CD14-positive monocyte (primary cell): ENCODE data around the gene MGAT4D. TPM values are rescaled to one million over a fixed set of nuclear protein-coding genes. Genes with fewer than 3 reads are reported as not detected.

Source experiments
- DNase-seq, 3 donors: peaks; one replicate each; pipeline ENCODE4 v3.0.0-alpha.2; 2011 to 2022
- H2AFZ ChIP-seq: 2 replicates; pipeline ENCODE4 v1.6.0; 2012; ENCODE audit warnings: mild to moderate bottlenecking, low read depth, low read length, inconsistent platforms; ENCODE audit not compliant: insufficient read depth, poor library complexity, severe bottlenecking
- H3K27ac ChIP-seq, 2 donors: 1 replicate in 1 of 2; 2 replicates in 1 of 2; pipeline ENCODE4 v1.5.1; 2012 to 2013; ENCODE audit warnings: low read length in 2 of 2, control low read depth in 1 of 2, inconsistent platforms in 1 of 2, low read depth in 1 of 2, mild to moderate bottlenecking in 1 of 2
- H3K27me3 ChIP-seq, 2 donors: one replicate each; pipeline versions ENCODE4 v1.6.0 to v1.6.1; 2011 to 2013; ENCODE audit warnings: low read length in 2 of 2; ENCODE audit not compliant: control insufficient read depth in 2 of 2, insufficient read depth in 2 of 2
- H3K36me3 ChIP-seq, 2 donors: replicated peaks in 1 of 2; 1 replicate in 1 of 2; 2 replicates in 1 of 2; pipeline versions ENCODE4 v1.5.1 to v1.6.1; 2012 to 2013; ENCODE audit warnings: low read length in 2 of 2, control low read depth in 1 of 2, inconsistent platforms in 1 of 2, mild to moderate bottlenecking in 1 of 2; ENCODE audit not compliant: insufficient read depth in 2 of 2, control insufficient read depth in 1 of 2
- H3K4me1 ChIP-seq, 2 donors: 1 replicate in 1 of 2; 2 replicates in 1 of 2; pipeline versions ENCODE4 v1.5.1 to v1.6.1; 2012 to 2013; ENCODE audit warnings: low read length in 2 of 2, control low read depth in 1 of 2, inconsistent platforms in 1 of 2, mild to moderate bottlenecking in 1 of 2, moderate library complexity in 1 of 2; ENCODE audit not compliant: insufficient read depth in 2 of 2, control insufficient read depth in 1 of 2
- H3K4me2 ChIP-seq: replicated peaks from 2 replicates; pipeline ENCODE3; 2012; ENCODE audit warnings: low read length, moderate library complexity, mild to moderate bottlenecking; ENCODE audit not compliant: poor library complexity, severe bottlenecking; ENCODE audit errors: extremely low read depth
- H3K4me3 ChIP-seq, 3 experiments: fragments of 200-600 bp in 1 of 3; sonication (generic) in 1 of 3; replicated peaks in 1 of 3; 1 replicate in 2 of 3; 2 replicates in 1 of 3; pipeline ENCODE4 v1.5.1; 2011 to 2013; ENCODE audit warnings: low read length in 3 of 3, mild to moderate bottlenecking in 3 of 3, control low read depth in 2 of 3, low read depth in 2 of 3, inconsistent platforms in 1 of 3, moderate library complexity in 1 of 3
- H3K79me2 ChIP-seq: 2 replicates; pipeline ENCODE4 v1.6.0; 2012; ENCODE audit warnings: mild to moderate bottlenecking, control low read depth, inconsistent platforms, low read length, moderate library complexity; ENCODE audit not compliant: insufficient read depth
- H3K9ac ChIP-seq: 2 replicates; pipeline ENCODE4 v1.6.0; 2017; ENCODE audit warnings: low read length, mild to moderate bottlenecking; ENCODE audit not compliant: insufficient read depth, poor library complexity, severe bottlenecking
- H3K9me3 ChIP-seq, 2 donors: replicated peaks in 1 of 2; 1 replicate in 1 of 2; 2 replicates in 1 of 2; pipeline versions ENCODE4 v1.5.1 to v1.6.1; 2012 to 2013; ENCODE audit warnings: low read length in 2 of 2, control low read depth in 1 of 2; ENCODE audit not compliant: control insufficient read depth in 1 of 2, insufficient read depth in 1 of 2
- H4K20me1 ChIP-seq: 2 replicates; pipeline ENCODE4 v1.6.0; 2012; ENCODE audit warnings: mild to moderate bottlenecking, low read length, control low read depth, moderate library complexity; ENCODE audit not compliant: insufficient read depth
- H3K27ac Mint-ChIP-seq, 7 donors: one replicate each; pipeline ENCODE4 v1.8.0; 2020; ENCODE audit warnings: mild to moderate bottlenecking in 7 of 7, mixed read lengths in 7 of 7, moderate library complexity in 6 of 7, inconsistent platforms in 2 of 7
- H3K27me3 Mint-ChIP-seq, 3 donors: one replicate each; pipeline ENCODE4 v1.8.0; 2021 to 2022; ENCODE audit warnings: low read depth in 3 of 3, mild to moderate bottlenecking in 3 of 3, mixed read lengths in 3 of 3, moderate library complexity in 3 of 3, inconsistent platforms in 1 of 3
- H3K36me3 Mint-ChIP-seq, 2 donors: one replicate each; pipeline ENCODE4 v1.8.0; 2020; ENCODE audit warnings: mixed read lengths in 2 of 2, inconsistent platforms in 1 of 2, mild to moderate bottlenecking in 1 of 2
- H3K4me1 Mint-ChIP-seq: one replicate; pipeline ENCODE4 v1.8.0; 2020; ENCODE audit warnings: mild to moderate bottlenecking, mixed read lengths
- H3K4me3 Mint-ChIP-seq, 2 donors: one replicate each; pipeline ENCODE4 v1.8.0; 2020; ENCODE audit warnings: mild to moderate bottlenecking in 2 of 2, mixed read lengths in 2 of 2, moderate library complexity in 1 of 2
- H3K9me3 Mint-ChIP-seq, 7 donors: one replicate each; pipeline ENCODE4 v1.8.0; 2020 to 2022; ENCODE audit warnings: mixed read lengths in 7 of 7, mild to moderate bottlenecking in 6 of 7, moderate library complexity in 6 of 7, inconsistent platforms in 2 of 7
- CTCF ChIP-seq: fragments of 200-600 bp; IDR thresholded peaks from one replicate; pipeline ENCODE4 v1.8.0; 2022; ENCODE audit warnings: antibody characterized with exemption, mild to moderate bottlenecking
- WGBS: methylation state at CpG from one replicate; pipeline ENCODE4 v1.1.5; 2013; ENCODE audit warnings: missing lambda C conversion rate; ENCODE audit not compliant: insufficient coverage; 5-methylcytosine and 5-hydroxymethylcytosine counted together
- intact Hi-C, 2 donors: fragments of 100-400 bp; cut with micrococcal nuclease; formaldehyde crosslinking; loops; one replicate each; pipeline versions ENCODE4 v1.15.0 to v1.15.1; 2023
- polyA plus RNA-seq, 3 donors: library from polyadenylated mRNA; depleted of rRNA in 1 of 3; unstranded in 2 of 3; stranded (reverse) in 1 of 3; fragments of 300-500 nt in 2 of 3; fragments of >200 nt in 1 of 3; fragmentation: Illumina TruSeq in 2 of 3; gene quantifications; 1 replicate in 2 of 3; 2 replicates in 1 of 3; pipeline ENCODE4 v1.2.3, GENCODE V29; 2012 to 2021

Gene MGAT4D
- polyA plus RNA-seq, 3 donors = not detected

- H3K9me3 ChIP-seq = no peaks in the 10 kb centered on the region
- Mint-ChIP-seq H3K36me3 (no peaks in the 10 kb centered on the region), H3K27ac (no peak overlapping the region), H3K4me1 (peaks cover 11% of the 10 kb centered on the region), H3K27me3 (peaks cover 3 to 5% (median 3%) of the 10 kb centered on the region in 3 donors), H3K4me3 (no peak overlapping the region), H3K9me3 (peaks cover 0 to 3% (median 2%) of the 10 kb centered on the region in 7 donors)
- no peaks in the 10 kb centered on the region for H3K79me2 ChIP-seq
- H4K20me1 ChIP-seq = no peaks in the 10 kb centered on the region
- no peak for DNase-seq
- intact Hi-C loops = no loop called here
- no peak overlapping the region for H2AFZ ChIP-seq
- no peak overlapping the region for H3K27ac ChIP-seq
- no peak overlapping the region for H3K4me3 ChIP-seq
- TF ChIP-seq CTCF = no peak
- no peaks in the 10 kb centered on the region for H3K36me3 ChIP-seq
- WGBS = 79% methylated on average over 17 of the region's 27 CpGs
- peaks cover 3 to 9% of the 10 kb centered on the region in 2 donors for H3K4me1 ChIP-seq
- H3K4me2 ChIP-seq = no peak overlapping the region
- H3K9ac ChIP-seq = no peak overlapping the region
- peaks cover 0 to 2% of the 10 kb centered on the region in 2 donors for H3K27me3 ChIP-seq
These were observed 28.0 kb downstream of the MGAT4D start for GRCh38 chr4:140469791-140470733.

- no peak overlapping the region for H3K9ac ChIP-seq
- no peak for TF ChIP-seq CTCF
- no peaks in the 10 kb centered on the region for H3K36me3 ChIP-seq
- intact Hi-C loops = no loop called here
- H3K79me2 ChIP-seq = no peaks in the 10 kb centered on the region
- WGBS = no CpG with 5 or more reads among the region's 1 CpG
- H3K4me1 Mint-ChIP-seq = peaks cover 11% of the 10 kb centered on the region
- H3K4me2 ChIP-seq = no peak overlapping the region
- DNase-seq = no peak
- H3K36me3 Mint-ChIP-seq = no peaks in the 10 kb centered on the region
- peaks cover 0 to 2% (median under 1%) of the 10 kb centered on the region in 7 donors for H3K9me3 Mint-ChIP-seq
- H3K4me1 ChIP-seq = peaks cover 3 to 9% of the 10 kb centered on the region in 2 donors
- H2AFZ ChIP-seq = no peak overlapping the region
- H3K9me3 ChIP-seq = no peaks in the 10 kb centered on the region
- H3K4me3 Mint-ChIP-seq = no peak overlapping the region
- H4K20me1 ChIP-seq = no peaks in the 10 kb centered on the region
- no peak overlapping the region for H3K27ac ChIP-seq
- no peak overlapping the region for H3K4me3 ChIP-seq
- H3K27me3 ChIP-seq = peaks cover 0 to 2% of the 10 kb centered on the region in 2 donors
- H3K27ac Mint-ChIP-seq = no peak overlapping the region
- H3K27me3 Mint-ChIP-seq = peaks cover 2 to 7% (median 3%) of the 10 kb centered on the region in 3 donors
These were observed 31.9 kb downstream of the MGAT4D start for GRCh38 chr4:140466146-140466545.
